ENCODE results near the gene CDKN2AIPNL.

Gene CDKN2AIPNL

DNA sequence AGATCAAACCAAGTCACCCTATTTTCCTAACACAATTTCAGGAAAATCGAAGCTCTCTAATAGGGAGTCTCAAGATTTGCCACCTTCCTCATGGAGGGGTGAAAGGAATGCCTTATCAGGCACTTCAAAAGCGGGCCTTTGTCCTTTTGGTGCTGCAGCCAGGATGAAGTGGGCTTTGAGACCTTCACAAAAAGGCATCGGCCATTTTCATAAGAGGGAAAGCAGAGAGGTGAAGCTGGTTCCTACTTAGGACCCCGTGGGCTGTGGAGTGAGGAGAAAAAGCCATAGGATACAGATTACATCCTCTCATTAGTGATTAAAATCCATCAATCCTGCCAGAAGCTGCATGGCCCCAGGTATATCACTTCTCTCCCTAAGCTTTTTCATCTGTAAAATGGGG lies 859 bp downstream of the CDKN2AIPNL start:
- no peak for DNase-seq (ENCODE audit: low read depth)
- TF ChIP-seq CTCF (conservative IDR thresholded peaks at IDR 0.05; ENCODE audit: control insufficient read depth, insufficient read depth, low read depth, low read length): no peak
- H3K4me3 ChIP-seq (ENCODE audit: control insufficient read depth, low read depth, low read length): peak overlapping the region; percentile 90

GRCh38 chr5:134409321-134409720 lies 2.4 kb downstream of the CDKN2AIPNL start:
- no peak for DNase-seq (ENCODE audit: low read depth)
- no peak overlapping the region for H3K4me3 ChIP-seq (ENCODE audit: control insufficient read depth, low read depth, low read length)
- no peak for TF ChIP-seq CTCF (conservative IDR thresholded peaks at IDR 0.05; ENCODE audit: control insufficient read depth, insufficient read depth, low read depth, low read length)

- no peak for TF ChIP-seq CTCF (conservative IDR thresholded peaks at IDR 0.05; ENCODE audit: control insufficient read depth, insufficient read depth, low read depth, low read length)
- DNase-seq (ENCODE audit: low read depth): peak; percentile 25
Measured at GRCh38 chr5:134406390-134406789, 5.3 kb downstream of the CDKN2AIPNL start.

DNA sequence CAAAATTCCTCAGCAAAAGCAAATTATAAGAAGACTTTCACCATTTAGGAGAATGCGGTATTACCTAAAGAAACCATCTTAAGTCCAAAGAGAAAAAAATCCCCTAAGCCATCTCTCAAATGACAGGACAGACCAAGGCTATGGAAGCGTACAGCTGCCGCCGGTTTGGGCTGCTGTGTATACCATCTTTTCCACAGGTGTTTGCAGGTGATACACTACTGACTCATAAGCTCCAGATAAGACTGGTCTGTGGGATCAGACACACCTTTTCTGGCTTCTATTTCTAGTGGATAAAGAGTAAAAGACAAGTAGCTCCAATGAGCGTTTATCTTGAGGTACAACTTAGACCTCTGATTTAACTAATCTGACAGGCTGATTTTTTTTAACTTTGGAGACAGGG lies 7.7 kb downstream of the CDKN2AIPNL start:
- no peak for DNase-seq (ENCODE audit: low read depth)
- no peak overlapping the region for H3K4me3 ChIP-seq (ENCODE audit: control insufficient read depth, low read depth, low read length)
- no peak for TF ChIP-seq CTCF (conservative IDR thresholded peaks at IDR 0.05; ENCODE audit: control insufficient read depth, insufficient read depth, low read depth, low read length)

More at GRCh38 chr5:134406390-134406789, 5.3 kb downstream of the CDKN2AIPNL start:
- no peak overlapping the region for H3K4me3 ChIP-seq (ENCODE audit: control insufficient read depth, low read depth, low read length)

DNA sequence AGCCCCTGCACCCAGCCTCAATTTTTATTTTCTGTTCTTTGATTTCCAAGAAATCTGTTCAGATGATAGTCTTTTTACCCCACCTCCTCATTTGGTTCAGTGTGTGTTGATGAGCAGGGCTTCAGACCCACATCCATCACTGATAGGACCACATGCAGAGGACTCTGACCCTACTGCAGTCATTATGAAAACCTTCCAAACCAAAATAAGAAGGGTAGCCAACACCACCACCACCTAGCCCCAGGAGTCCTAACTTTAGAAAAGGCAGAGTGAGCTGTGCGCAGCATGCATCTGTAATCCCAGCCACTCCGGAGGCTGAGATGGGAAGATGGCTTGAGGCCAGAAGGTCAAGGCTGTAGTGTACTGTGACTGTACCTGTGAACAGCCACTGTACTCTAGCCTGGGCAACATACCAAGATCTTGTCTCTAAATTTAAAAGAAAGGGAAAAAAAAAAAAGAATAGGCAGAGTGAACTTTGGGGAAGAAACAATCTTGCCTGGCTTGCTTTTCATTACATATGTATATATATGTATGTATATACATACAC lies 13.0 kb downstream of the CDKN2AIPNL start:
- TF ChIP-seq CTCF (conservative IDR thresholded peaks at IDR 0.05; ENCODE audit: control insufficient read depth, insufficient read depth, low read depth, low read length): no peak
- no peak overlapping the region for H3K4me3 ChIP-seq (ENCODE audit: control insufficient read depth, low read depth, low read length)
- DNase-seq (ENCODE audit: low read depth): no peak

GRCh38 chr5:134397196-134397595 lies 14.5 kb downstream of the CDKN2AIPNL start:
- no peak for TF ChIP-seq CTCF (conservative IDR thresholded peaks at IDR 0.05; ENCODE audit: control insufficient read depth, insufficient read depth, low read depth, low read length)
- no peak overlapping the region for H3K4me3 ChIP-seq (ENCODE audit: control insufficient read depth, low read depth, low read length)

GRCh38 chr5:134396274-134396673 lies 15.4 kb downstream of the CDKN2AIPNL start:
- H3K4me3 ChIP-seq (ENCODE audit: control insufficient read depth, low read depth, low read length): no peak overlapping the region
- no peak for DNase-seq (ENCODE audit: low read depth)
- TF ChIP-seq CTCF (conservative IDR thresholded peaks at IDR 0.05; ENCODE audit: control insufficient read depth, insufficient read depth, low read depth, low read length): no peak

More at GRCh38 chr5:134397196-134397595, 14.5 kb downstream of the CDKN2AIPNL start:
- DNase-seq (ENCODE audit: low read depth): no peak
